ENCODE measurements around the gene TXNL1.

Gene TXNL1

GRCh38 chr18:56570978-56571377 is 67.4 kb downstream of the TXNL1 start:
- DNase-seq (ENCODE audit: low spot score) = no peak

GRCh38 chr18:56569416-56569815 is 69.0 kb downstream of the TXNL1 start:
- DNase-seq (ENCODE audit: low spot score) = no peak

- DNase-seq (ENCODE audit: low spot score) = no peak
Measured at GRCh38 chr18:56568986-56569385, 69.4 kb downstream of the TXNL1 start.

GRCh38 chr18:56565551-56566345 is 72.6 kb downstream of the TXNL1 start:
- peak; percentile 82 for DNase-seq (ENCODE audit: low spot score)

GRCh38 chr18:56565046-56565445 is 73.3 kb downstream of the TXNL1 start:
- DNase-seq (ENCODE audit: low spot score) = peak; percentile 30

GRCh38 chr18:56563568-56563967 is 74.8 kb downstream of the TXNL1 start:
- no peak for DNase-seq (ENCODE audit: low spot score)

- DNase-seq (ENCODE audit: low spot score) = no peak
Measured at GRCh38 chr18:56562479-56562878, 75.9 kb downstream of the TXNL1 start.

- DNase-seq (ENCODE audit: low spot score) = no peak
Measured at GRCh38 chr18:56560992-56561391, 77.4 kb downstream of the TXNL1 start.

GRCh38 chr18:56559044-56559443 is 79.3 kb downstream of the TXNL1 start:
- no peak for DNase-seq (ENCODE audit: low spot score)

- DNase-seq (ENCODE audit: low spot score) = no peak
Measured at GRCh38 chr18:56556907-56557306, 81.5 kb downstream of the TXNL1 start.

- DNase-seq (ENCODE audit: low spot score) = no peak
Measured at GRCh38 chr18:56550121-56550520, 88.3 kb downstream of the TXNL1 start.

Measured in AG08395 (cell line).